HG02759 (cell line): Measurements from ENCODE around the gene ARTN.

ENCODE experiments used
- ATAC-seq: cut with Tn5 transposase; IDR thresholded peaks from one replicate; pipeline ENCODE4 v1.9.1; 2021; ENCODE audit warnings: mild to moderate bottlenecking, moderate library complexity; ENCODE audit not compliant: unreplicated experiment

The ARTN gene

GRCh38 chr1:43933386-43934100, at the start of gene ARTN:
TSS of gene ARTN (plus strand) at chr1:43933801. CDS start at chr1:43935657, 1,856 bp downstream.
- ATAC-seq, result no peak

GRCh38 chr1:43885279-43885801, 48.3 kb upstream of the ARTN start:
- ATAC-seq, result no peak

DNA sequence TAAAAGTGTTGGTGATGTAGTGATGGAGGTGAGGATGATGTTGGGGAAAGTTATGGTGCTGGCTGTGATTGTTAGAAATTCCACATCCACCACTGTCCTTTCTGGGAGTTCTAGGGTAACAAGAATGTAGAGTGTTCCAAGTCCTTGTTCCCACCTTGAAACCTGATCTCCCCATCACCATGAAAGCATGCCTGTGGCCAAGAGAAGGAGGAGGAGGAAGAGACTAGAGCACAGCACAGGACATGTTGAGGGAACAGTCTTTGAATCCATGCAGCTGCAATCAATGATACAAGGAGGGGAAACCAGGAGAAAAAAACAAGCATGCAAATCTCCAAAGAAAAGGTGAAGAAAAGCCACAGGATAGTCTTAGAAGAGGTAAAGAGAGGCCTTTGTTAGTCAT, 45.9 kb upstream of the ARTN start:
- ATAC-seq, result no peak

DNA sequence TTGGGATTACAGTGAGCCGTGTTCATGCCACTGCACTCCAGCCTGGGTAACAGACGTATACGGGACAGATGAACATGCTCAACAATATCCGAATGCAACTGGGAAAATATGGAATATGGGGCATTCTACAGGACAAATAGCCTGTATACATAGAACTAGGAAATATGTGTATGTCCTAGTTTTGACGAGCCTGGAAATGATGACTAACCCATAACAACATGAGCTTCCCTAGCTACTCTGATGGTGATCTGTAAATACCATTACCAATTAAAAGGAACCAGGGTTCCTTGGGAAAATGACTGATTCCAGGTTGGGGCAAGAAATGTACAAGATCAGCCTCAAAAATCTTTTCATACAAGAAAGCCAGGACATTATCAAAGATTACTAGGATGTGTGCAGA, 42.8 kb upstream of the ARTN start:
- ATAC-seq, result no peak

DNA sequence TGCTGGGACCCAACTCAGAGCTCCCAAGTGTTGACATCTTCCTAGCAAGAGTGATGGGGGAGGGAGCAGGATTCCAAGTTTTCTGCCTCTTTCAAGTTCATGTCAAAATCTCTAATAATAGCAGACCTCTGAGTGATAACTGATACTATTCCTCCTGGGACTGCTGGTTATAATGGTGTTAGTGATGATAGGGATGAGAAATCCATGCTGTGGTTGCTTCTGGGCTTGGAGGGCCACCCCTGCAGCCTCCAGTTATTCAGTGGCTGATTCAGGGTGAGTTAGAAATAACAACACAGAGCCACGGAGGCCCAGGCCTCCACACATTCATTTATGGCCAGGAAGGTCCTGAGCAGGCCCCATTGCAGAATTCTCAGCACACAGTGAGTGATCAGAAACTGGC, 40.6 kb upstream of the ARTN start:
- no peak for ATAC-seq

DNA sequence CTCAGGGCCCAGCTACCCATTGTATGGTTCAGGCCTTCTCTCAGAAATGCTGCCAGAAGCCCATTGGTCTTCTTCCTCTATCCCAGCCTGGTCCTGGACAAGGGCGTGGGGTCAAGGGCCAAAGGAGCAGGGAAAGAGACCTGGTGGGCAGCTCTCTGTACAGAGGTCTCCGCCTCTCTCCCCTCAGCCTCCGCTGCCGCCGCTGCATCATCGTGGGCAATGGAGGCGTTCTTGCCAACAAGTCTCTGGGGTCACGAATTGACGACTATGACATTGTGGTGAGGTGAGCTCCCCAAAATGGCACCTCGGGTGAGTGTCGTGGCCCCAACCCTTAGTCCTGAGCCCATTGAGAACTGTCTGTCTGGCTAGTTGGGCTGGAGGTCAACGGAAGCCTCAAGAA, 34.6 kb upstream of the ARTN start:
- no peak for ATAC-seq

DNA sequence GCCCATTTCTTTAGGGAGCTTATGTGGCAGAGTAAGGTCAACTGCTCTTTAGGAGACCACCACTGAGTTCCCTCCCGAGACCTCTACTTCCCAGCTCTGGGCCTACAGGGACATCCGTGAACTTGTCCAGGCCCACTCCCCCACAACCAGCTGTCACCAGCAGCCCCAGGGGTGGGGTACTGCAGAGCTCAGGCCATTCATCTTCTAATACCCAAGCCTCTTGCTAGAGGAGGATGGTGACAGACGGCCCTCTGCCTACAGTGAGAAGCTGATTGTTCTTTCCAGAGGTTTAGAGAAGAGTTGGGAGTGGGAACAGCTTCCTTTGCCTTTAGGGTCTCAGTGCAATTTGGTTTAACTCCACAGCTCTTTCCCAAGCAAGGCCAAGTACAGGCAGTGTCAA, 33.2 kb upstream of the ARTN start:
- no peak for ATAC-seq

GRCh38 chr1:43901196-43901961, 32.2 kb upstream of the ARTN start:
- ATAC-seq, result no peak

DNA sequence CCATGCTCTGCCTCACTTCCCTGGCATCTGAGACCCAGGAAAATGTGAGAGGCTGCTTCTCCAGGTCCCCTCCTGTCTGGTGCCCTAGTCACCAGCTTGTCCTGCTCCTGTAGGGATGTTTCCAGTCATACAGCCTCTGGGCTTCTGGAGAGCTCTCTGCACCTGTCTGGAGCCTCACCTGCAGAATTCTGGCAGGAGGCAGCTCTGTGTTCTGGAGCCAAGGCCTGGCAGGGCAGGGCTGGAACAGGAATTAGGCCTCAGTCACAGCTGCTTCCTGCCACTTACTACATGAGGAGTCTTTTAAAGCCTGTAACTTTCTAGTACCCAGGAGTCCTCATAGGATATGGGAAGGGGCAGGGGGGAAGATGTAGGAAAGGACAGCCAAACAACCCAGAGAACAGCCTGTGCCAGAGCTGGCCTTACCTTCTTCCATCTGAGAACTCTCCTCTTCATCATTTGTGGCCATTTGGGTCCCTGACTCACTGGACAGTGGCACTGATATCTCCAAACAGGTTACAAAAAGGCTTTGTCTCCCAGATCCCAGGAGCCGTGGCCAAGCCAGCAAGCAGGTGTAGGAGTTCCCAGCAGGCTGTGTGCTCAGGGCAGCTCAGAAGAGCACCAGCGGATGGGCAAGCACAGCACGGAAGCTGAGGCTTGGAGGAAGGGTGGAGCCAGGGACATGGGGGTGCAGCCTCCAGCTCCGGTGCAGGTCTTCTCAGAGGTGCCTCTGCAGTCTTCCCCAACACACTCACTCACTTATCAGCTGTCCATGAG, 31.4 kb upstream of the ARTN start:
- no peak for ATAC-seq

DNA sequence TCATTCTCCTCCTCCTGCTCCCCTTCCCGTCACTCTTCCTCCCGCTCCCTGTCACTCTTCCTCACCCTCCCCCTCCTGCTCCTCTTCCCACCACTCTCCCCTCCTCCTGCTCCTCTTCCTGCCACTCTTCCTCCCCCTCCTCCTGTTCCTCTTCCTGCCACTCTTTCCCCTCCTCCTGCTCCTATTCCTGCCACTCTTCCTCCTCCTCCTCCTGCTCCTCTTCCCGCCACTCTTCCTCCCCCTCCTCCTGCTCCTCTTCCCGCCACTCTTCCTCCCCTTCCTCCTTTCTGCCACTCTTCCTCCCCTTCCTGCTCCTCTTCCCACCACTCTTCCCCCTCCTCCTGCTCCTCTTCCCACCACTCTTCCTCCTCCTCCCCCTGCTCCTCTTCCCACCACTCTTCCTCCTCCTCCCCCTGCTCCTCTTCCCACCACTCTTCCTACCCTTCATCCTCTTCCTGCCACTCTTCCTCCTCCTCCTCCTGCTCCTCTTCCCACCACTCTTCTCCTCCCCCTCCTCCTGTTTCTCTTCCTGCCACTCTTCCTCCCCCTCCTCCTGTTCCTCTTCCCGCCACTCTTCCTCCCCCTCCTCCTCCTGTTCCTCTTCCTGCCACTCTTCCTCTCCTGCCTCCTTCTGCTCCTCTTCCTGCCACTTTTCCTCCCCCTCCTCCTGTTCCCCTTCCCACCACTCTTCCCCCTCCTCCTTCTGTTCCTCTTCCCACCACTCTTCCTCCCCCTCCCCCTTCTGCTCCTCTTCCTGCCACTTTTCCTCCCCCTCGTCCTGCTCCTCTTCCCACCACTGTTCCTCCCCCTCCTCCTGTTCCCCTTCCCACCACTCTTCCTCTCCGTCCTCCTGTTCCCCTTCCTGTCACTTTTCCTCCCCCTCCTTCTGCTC, 28.7 kb upstream of the ARTN start:
- ATAC-seq, result no peak

DNA sequence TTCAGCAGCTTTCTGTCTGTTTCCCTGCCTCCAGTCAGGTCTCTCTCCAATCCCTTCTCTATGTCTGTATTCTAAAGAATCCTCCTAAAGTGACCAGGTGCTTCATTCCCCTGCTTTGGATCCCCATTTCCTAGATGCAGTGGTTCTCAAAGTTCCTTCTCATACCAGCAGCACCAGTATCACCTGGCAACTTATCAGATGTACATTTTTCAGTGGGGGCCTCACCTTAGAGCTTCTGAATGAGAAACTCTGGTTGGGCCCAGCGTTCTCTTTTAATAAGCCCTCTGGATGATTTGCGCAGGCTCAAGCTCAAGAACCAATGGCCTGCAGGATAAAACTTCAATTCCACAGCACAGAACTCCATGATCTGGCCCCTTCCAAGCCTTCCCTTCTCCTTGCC, 25.4 kb upstream of the ARTN start:
- ATAC-seq, result no peak

DNA sequence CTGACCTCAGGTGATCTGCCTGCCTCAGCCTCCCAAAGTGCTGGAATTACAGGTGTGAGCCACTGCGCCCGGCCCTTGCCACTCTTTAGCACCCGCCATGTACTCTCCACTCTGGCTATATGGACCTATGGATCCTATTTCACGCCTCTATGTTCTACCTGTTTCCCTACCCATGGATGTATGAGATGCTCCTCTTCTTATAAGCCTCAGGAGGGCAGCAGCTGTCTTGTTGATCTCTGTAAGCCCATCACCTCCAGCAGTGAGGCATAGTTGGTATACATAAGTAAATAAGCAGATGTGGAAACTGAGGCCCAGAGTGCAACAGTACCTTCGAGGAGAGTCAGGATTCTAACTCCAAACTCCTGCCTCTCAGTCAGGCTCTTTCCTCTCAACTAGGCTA, 24.7 kb upstream of the ARTN start:
- ATAC-seq, result no peak

DNA sequence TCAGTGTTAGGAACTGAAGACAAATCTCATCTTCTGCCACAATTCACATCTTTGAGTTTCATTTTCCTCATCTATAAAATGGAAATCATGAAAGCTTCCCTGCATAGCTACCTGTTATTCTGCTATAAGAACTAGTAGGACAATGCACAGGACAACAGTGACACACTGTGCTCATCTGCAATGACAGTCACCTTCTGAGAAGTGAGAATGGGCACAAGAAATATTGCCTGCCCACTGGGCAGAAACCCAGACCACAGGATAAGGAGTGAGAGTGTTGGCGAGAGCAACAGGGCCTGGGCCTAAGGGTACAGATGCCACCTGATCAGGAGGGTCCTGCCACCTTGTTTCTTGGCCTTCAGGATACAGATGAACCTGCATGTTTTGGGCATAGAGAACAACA, 23.3 kb upstream of the ARTN start:
- no peak for ATAC-seq

DNA sequence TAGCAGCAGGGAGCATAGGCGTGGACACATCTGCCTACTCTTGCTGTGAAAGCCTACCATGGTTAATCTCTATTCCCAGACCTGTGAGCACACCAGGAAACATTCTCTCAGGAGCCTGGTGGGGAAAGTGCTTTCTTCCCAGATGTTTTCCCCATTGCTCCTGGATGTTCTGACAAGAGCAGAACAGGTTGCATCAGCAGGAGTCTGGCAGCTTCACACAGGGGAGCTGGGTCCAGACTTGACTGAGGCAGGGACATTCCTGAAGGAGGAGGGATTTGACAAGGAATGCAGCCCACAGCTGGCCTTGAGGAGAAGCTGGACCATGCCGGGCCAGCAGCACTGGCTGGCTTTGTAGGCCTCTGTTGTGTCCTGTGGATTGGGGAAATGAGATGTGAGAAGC, 21.0 kb upstream of the ARTN start:
- ATAC-seq, result no peak

DNA sequence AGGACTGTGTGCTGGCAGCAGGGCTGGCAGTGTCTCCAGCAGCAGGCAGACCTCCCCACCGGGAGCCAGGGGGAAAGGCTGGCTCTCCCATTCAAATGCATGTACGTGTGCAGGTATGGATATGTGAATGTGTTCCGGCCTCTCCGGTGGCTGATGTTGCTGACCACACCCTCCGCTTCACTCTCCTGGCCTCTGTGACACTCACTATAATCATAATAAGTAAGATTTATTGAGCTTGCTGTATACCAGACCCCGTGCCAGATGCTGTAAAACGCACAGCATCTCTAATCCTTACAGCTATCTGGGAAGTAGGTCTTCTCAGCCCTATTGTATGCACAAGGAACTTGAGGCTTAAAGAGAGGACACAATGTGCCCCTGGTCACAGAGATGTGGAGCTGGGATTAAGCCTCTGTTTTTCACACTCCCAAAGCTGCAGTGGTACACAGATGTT, 20.5 kb upstream of the ARTN start:
- ATAC-seq, result no peak

DNA sequence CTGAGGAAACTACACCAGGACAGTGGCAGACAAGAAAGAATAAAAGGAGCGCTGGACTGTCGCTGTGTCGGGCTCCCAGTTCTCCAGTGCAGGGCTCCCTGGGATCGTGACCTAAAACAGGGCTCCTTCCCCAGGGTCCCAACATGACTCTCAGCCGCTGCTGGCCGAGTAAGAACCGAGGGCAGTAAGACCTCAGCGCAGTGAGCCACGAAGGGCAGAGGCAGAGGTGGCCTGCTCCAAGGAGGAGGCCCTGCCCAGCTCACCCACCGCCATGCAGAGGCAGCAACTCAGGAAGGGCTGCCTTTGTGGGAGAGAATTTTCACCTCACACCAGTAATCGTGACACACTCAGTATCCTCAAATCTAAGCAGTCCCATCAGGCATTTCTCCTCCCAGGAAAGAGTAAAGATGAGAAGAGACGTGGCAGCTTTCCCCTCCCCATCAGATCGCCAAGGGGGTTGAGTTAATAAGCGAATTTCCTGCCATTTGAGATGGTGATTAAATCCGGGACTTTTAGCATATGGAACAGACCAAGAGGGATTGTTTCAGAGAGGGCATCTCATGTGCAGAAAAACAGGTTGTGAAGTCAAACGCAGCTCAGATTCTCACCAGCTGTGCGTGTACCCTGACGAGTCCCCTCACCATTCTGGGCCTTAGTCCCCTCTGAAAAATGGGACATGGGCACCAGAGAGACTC, 19.8 kb upstream of the ARTN start:
- ATAC-seq, result no peak

DNA sequence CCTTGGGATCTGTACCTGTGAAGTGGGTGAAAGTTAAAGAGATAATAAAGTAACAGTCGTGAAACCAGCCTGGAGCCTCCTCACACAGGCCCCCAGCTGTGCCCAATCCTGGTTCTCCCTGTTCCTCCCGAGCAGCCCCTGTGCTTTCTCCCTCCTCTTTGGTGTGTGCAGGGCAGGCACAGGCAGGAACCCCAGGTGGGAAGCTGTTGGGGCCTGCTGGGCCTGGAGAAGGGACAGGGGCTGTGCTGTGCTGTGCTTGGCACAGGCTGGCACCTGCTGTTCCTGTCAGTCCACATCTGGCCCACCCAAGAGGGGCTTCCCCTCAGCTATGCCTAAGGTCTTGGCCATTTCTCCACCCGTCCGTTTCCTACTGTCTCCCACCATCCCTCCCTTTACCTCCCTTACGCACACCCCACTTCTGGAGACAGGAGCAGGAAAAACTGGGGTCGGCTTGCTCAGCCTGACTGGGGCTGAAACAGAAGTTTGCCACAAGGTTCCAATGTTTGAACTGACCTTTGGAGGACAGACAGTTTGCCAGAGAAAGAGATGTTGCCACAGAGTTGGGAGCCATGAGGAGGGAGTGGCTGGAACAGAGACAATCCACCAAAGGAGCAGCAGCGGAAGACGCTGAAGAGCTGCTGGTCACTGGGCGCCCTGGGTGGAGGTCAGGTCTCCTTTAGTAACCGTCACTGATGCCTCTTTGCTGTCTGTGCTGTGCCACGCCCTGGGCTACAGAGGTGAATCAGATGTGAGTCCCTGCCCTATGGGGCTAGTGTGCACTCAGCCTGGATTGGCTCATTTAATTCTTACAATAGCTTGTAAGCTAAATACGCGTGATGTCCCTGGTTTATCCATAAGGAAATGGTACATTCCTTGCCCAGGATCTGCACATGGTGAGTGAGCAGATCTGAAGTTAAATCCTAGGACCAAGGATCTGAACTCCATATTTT, 18.8 kb upstream of the ARTN start:
- no peak for ATAC-seq

DNA sequence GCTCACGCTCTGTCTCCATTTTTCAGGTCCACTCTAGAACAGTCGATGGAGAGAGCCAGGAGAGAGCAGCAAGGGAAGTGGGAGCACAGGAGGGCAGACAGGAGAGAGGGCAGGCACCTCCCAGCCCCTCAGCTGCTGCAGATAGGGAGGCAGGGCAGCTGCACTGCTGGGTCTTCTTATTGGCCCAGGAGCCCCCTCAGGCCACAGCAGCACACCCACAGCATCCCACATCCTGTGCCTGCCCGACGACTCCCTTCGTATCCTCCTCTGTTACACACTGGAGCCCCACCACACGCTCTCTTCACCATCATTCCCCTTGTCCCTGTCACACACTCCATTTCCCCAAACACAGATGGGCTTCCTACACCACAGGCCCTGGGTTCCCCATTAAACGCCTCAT, 13.7 kb upstream of the ARTN start:
- ATAC-seq, result no peak

- no peak for ATAC-seq
Measured at GRCh38 chr1:43921022-43921421, 12.6 kb upstream of the ARTN start.
